Hepatocyte (in vitro differentiated cells): ENCODE measurements around the gene CLIP1.
"Not testable (repeated sequence)": the region's sequence is repeated elsewhere in the genome, so short reads cannot be mapped to it uniquely, and the experiment has no call there.

Experiments used
- EZH2 ChIP-seq: fragments of 200-600 bp; sonication (generic); IDR thresholded peaks from 2 replicates; pipeline ENCODE4 v1.6.1; 2016; ENCODE audit warnings: antibody characterized with exemption, mild to moderate bottlenecking, borderline replicate concordance
- TF ChIP-seq, protein P1 (sequence below): fragments of 200-600 bp; sonication (generic); IDR thresholded peaks from 2 replicates; pipeline ENCODE4 v1.5.1; 2016; ENCODE audit warnings: antibody characterized with exemption, mild to moderate bottlenecking; ENCODE audit not compliant: poor library complexity

- TF ChIP-seq EZH2 = not testable (repeated sequence)
- TF ChIP-seq, protein P1, sequence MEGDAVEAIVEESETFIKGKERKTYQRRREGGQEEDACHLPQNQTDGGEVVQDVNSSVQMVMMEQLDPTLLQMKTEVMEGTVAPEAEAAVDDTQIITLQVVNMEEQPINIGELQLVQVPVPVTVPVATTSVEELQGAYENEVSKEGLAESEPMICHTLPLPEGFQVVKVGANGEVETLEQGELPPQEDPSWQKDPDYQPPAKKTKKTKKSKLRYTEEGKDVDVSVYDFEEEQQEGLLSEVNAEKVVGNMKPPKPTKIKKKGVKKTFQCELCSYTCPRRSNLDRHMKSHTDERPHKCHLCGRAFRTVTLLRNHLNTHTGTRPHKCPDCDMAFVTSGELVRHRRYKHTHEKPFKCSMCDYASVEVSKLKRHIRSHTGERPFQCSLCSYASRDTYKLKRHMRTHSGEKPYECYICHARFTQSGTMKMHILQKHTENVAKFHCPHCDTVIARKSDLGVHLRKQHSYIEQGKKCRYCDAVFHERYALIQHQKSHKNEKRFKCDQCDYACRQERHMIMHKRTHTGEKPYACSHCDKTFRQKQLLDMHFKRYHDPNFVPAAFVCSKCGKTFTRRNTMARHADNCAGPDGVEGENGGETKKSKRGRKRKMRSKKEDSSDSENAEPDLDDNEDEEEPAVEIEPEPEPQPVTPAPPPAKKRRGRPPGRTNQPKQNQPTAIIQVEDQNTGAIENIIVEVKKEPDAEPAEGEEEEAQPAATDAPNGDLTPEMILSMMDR = not testable (repeated sequence)
These were observed 16.4 kb upstream of the CLIP1 start for GRCh38 chr12:122438822-122439221.
